Measurements from ENCODE around the gene STUM.

- no peak for TF ChIP-seq CTCF (conservative IDR thresholded peaks at IDR 0.05)
- TF ChIP-seq ZFX (IDR thresholded peaks at IDR 0.05): no peak
Measured at GRCh38 chr1:226628612-226629155, 80.1 kb downstream of the STUM start.
